Measurements from ENCODE around the gene PPP1R9B. TPM values are rescaled to one million over a fixed set of nuclear protein-coding genes. Genes with fewer than 3 reads are reported as not detected.

The PPP1R9B gene
- total RNA-seq, 1 experiment from 2014 or later: 15.0 TPM

DNA sequence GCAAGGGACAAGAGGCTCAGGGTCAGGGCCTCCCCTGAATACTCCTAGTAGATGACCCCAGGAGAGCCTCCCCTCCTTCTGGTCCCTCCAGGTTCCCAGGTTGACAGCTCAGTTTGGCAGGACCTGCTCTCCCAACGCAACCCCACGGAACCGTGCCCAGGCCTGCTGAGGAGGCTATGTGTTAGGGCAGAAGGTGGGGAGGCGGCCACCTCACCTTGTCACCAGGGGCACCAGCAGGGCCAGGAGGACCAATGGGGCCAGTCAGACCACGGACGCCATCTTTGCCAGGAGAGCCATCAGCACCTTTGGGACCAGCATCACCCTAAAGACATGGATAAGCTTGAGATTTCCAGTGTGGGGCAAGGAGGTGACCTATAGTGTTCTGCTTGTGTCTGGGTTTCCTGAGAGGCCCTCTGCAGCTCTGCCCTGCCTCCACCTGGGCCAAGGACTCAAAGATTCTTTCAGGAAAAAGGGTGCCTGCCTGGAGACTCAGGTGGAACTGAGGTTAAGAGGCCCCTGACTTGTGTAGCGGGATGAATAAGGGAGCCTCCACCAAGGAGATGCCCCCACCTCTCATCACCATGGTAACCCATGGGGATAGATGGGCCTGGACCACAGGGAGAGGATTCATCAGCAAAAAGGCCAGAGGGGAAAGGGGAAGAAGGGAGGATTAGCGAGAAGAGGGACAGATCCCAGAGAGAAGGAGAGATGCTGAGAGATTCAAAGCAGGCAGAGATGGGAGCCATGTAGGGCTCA lies 40.3 kb upstream of the PPP1R9B start:
- Histone ChIP-seq H3K36me3 (replicated peaks; ENCODE audit: control insufficient read depth, insufficient read depth, low read length) (peaks cover 39% of the 10 kb centered on the region), H3K27me3 (ENCODE audit: control insufficient read depth, insufficient read depth, low read length) (no peaks in the 10 kb centered on the region), H3K4me3 (ENCODE audit: insufficient read depth, low read depth, low read length) (no peak overlapping the region)
- DNase-seq: no peak

DNA sequence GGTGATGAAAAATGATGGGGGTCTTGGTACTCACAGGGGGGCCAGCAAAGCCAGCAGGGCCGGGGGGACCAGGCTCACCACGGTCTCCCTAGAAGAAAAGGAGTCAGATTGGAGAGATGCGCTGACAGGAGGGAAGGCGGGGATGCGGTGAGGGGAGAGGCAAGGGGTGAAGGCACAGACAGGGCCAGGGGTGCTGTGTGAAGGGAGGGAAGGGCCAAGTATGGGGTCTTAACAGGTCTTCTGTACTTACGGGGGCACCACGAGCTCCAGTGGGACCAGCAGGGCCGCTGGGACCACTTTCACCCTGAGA lies 39.8 kb upstream of the PPP1R9B start:
- Histone ChIP-seq H3K27me3 (ENCODE audit: control insufficient read depth, insufficient read depth, low read length) (no peaks in the 10 kb centered on the region), H3K36me3 (replicated peaks; ENCODE audit: control insufficient read depth, insufficient read depth, low read length) (peaks cover 38% of the 10 kb centered on the region), H3K4me3 (ENCODE audit: insufficient read depth, low read depth, low read length) (no peak overlapping the region)
- no peak for DNase-seq

DNA sequence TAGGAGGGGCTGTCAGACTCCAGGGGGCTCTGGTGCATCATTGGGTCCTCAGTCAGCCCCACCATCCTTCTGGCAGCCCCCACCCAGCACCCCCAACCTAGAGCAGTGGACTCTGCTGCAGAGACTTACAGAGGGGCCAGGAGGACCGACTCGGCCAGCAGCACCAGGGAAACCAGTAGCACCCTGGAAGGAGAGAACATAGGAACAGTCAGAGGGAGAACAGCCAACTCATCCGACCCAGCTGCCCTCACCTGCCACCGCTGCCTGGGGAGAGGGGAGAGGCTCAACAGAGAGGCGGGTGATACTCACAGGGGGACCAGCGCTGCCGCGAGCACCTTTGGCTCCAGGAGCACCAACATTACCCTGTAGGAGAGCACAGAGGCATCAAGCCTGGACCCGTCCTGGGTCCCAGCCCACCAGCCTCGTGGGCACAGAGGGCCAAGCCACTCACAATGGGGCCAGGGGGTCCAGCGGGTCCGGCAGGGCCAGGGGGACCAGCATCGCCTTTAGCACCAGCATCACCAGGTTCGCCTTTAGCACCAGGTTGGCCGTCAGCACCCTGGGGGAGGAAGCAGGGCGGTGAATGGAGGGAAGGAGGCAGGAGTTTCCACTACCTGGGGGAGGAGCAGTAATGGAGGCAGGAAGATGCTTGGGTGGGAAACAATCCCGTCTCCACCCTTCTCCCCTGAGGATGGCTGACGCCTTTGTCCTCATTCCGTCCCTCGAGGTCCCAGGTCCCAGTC lies 39.2 kb upstream of the PPP1R9B start:
- Histone ChIP-seq H3K27me3 (ENCODE audit: control insufficient read depth, insufficient read depth, low read length) (no peaks in the 10 kb centered on the region), H3K4me3 (ENCODE audit: insufficient read depth, low read depth, low read length) (no peak overlapping the region), H3K36me3 (replicated peaks; ENCODE audit: control insufficient read depth, insufficient read depth, low read length) (peaks cover 38% of the 10 kb centered on the region)
- no peak for DNase-seq

DNA sequence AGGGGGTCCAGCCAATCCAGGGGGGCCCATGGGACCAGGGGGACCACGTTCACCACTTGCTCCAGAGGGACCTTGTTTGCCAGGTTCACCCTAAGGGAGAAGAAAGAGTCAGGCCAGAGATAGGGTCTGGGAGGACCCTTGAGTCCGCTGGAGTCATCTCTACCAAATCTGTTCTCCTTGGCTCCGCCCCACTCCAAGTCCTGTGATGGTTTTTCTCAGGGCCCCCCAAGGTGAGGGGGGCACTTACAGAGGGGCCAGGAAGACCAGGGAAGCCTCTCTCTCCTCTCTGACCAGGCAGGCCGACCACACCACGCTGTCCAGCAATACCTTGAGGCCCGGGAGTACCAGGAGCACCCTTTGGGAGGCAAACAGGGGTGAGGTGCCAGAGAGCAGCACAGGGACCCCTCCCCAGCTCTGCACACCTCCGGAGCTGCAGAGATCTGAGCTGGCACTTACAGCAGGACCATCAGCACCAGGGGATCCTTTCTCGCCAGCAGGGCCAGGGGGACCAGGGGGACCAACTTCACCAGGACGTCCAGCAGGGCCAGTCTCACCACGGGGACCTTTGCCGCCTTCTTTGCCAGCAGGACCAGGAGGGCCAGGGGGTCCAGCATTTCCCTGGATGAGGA lies 38.6 kb upstream of the PPP1R9B start:
- DNase-seq: no peak
- no peaks in the 10 kb centered on the region for H3K27me3 ChIP-seq (ENCODE audit: control insufficient read depth, insufficient read depth, low read length)
- no peak overlapping the region for H3K4me3 ChIP-seq (ENCODE audit: insufficient read depth, low read depth, low read length)
- H3K36me3 ChIP-seq (replicated peaks; ENCODE audit: control insufficient read depth, insufficient read depth, low read length): peaks cover 36% of the 10 kb centered on the region

DNA sequence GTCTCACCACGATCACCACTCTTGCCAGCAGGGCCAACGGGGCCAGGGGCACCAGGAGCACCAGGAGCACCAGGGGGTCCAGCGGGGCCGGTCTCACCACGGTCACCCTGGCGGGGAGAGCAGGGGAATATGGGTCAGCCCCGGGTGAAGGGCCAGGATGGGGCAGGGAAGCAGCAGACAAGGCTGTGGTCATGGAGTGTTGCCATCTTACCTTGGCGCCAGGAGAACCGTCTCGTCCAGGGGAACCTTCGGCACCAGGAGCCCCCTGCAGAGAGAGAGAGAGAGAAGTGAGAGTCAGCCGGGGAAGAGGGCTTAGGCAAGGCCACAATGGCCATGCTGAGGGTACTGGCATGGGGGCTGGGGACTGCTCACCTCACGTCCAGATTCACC lies 38.0 kb upstream of the PPP1R9B start:
- peaks cover 32% of the 10 kb centered on the region for H3K36me3 ChIP-seq (replicated peaks; ENCODE audit: control insufficient read depth, insufficient read depth, low read length)

DNA sequence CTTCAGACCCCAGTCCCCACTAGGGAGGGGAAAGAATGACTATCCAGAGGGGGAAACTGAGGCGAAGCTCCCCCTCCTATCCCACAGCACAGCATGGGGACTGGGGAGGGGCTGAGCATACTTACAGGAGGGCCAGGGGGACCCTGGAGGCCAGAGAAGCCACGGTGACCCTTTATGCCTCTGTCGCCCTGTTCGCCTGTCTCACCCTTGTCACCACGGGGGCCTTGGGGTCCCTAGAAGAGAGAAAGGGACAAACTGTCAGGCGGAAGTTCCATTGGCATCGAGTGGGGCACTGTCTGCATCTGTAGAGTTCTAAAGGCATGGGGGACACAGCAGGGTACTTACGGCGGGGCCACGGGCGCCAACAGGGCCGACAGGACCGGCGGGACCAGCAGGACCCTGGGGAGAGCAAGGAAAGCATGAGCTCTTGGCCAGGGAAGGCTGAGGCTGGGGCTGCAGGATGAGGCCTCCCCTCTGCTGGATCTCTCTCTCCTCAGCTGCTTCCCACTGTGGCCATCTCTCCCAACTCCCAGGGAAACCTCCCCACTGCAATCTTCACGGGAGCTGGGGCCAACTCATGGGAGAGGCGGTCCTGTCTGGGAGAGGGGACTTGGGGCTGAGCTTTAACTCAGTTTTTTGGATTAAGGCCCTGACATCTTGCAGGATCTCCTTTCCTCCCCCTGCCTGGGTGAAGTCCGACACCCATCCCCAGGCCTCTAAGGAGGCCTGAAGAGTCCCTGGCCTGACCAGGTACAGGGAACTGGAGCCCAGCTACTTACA lies 37.5 kb upstream of the PPP1R9B start:
- Histone ChIP-seq H3K4me3 (ENCODE audit: insufficient read depth, low read depth, low read length) (no peak overlapping the region), H3K36me3 (replicated peaks; ENCODE audit: control insufficient read depth, insufficient read depth, low read length) (peaks cover 31% of the 10 kb centered on the region), H3K27me3 (ENCODE audit: control insufficient read depth, insufficient read depth, low read length) (no peaks in the 10 kb centered on the region)
- no peak for DNase-seq

More for the DNA sequence above, 38.0 kb upstream of the PPP1R9B start:
- Histone ChIP-seq H3K27me3 (ENCODE audit: control insufficient read depth, insufficient read depth, low read length) (no peaks in the 10 kb centered on the region), H3K4me3 (ENCODE audit: insufficient read depth, low read depth, low read length) (no peak overlapping the region)
- no peak for DNase-seq

DNA sequence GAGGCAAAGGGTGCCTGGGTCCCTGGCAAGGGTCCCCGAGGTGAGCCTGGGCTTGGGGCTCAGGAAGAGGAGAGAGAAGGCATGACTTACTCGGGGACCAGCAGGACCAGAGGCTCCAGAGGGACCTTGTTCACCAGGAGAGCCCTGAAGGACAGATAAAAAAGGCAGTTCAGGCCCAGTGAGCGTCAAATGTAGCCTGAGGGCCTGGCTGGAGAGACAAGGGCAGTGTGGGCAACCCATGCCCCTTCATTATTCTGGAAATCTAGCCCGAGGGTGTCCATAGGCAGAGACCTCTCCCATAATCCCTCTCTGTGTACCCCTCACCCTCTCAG lies 36.9 kb upstream of the PPP1R9B start:
- no peak for DNase-seq
- peaks cover 27% of the 10 kb centered on the region for H3K36me3 ChIP-seq (replicated peaks; ENCODE audit: control insufficient read depth, insufficient read depth, low read length)
- H3K4me3 ChIP-seq (ENCODE audit: insufficient read depth, low read depth, low read length): no peak overlapping the region
- no peaks in the 10 kb centered on the region for H3K27me3 ChIP-seq (ENCODE audit: control insufficient read depth, insufficient read depth, low read length)

DNA sequence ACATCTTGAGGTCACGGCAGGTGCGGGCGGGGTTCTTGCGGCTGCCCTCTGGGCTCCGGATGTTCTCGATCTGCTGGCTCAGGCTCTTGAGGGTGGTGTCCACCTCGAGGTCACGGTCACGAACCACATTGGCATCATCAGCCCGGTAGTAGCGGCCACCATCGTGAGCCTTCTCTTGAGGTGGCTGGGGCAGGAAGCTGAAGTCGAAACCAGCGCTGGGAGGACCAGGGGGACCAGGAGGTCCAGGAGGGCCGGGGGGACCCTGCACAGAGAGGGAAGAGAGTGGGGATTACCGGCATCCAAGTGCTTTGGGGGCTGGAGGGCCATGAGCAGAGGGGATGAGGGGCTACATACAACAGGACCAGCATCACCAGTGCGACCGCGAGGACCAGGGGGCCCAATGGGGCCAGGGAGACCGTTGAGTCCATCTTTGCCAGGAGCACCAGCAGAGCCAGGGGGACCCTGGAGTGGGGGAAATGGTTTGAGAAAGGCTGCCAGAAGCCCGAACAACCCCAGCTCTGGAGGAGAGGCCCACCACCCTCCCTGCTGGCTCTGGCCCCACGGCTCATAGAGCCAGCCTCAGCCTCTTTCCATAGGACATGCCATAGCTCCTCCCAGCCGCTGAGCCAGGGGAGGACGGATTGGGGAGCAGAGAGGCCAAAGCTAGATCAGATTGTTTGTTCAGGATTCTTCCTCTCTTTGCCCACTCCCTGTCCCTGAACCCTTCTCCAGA lies 36.4 kb upstream of the PPP1R9B start:
- Histone ChIP-seq H3K4me3 (ENCODE audit: insufficient read depth, low read depth, low read length) (no peak overlapping the region), H3K27me3 (ENCODE audit: control insufficient read depth, insufficient read depth, low read length) (no peaks in the 10 kb centered on the region), H3K36me3 (replicated peaks; ENCODE audit: control insufficient read depth, insufficient read depth, low read length) (peaks cover 23% of the 10 kb centered on the region)
- DNase-seq: no peak

DNA sequence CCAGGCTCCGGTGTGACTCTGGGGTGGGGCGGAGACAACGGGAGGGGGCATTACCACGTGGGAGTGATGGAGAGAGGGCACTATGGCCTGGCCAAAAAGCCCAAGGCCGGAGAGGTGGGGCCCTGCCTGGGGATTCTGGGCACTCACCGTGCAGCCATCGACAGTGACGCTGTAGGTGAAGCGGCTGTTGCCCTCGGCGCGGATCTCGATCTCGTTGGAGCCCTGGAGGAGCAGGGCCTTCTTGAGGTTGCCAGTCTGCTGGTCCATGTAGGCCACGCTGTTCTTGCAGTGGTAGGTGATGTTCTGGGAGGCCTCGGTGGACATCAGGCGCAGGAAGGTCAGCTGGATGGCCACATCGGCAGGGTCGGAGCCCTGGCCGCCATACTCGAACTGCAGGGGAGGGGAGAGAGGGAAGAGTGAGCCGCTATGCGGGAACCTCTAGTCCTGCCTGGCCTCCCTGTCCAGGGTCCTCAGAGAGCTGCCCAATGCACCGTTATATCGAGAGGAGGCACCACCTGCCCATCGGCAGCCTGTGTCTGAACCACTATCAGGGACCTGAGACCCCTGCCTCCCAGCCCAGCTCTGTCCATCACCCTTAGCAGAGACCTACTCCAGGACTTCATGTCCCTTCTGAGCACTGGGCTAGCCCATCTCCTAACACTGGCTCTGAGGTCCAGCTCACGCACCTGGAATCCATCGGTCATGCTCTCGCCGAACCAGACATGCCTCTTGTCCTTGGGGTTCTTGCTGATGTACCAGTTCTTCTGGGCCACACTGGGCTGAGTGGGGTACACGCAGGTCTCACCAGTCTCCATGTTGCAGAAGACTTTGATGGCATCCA lies 35.4 kb upstream of the PPP1R9B start:
- Histone ChIP-seq H3K4me3 (ENCODE audit: insufficient read depth, low read depth, low read length) (no peak overlapping the region), H3K36me3 (replicated peaks; ENCODE audit: control insufficient read depth, insufficient read depth, low read length) (peaks cover 21% of the 10 kb centered on the region)
- no peak for DNase-seq

DNA sequence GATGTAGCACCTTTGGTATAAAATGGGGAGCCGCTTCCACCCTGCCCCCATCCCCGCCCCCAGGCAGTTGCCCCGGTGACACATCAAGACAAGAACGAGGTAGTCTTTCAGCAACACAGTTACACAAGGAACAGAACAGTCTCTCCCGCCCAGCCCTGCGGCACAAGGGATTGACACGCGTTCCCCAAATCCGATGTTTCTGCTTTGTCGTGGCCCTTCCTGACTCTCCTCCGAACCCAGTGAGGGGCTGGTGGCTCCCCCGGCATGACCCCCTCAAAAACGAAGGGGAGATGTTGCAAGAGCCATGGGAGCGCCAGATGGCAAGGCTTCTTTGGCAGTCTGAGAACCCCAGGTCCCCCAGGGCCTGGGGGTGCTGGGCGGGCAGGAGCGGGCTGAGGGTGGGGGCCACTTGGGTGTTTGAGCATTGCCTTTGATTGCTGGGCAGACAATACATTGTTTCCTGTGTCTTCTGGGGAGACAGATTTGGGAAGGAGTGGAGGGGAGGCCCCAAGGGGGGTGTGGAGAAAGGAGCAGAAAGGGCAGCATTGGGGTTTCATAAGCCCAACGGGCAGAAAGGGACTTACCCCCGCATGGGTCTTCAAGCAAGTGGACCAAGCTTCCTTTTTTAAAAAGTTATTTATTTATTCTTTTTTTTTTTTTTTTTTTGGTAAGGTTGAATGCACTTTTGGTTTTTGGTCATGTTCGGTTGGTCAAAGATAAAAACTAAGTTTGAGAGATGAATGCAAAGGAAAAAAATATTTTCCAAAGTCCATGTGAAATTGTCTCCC lies 34.3 kb upstream of the PPP1R9B start:
- peak; percentile 80 for DNase-seq
- Histone ChIP-seq H3K27me3 (ENCODE audit: control insufficient read depth, insufficient read depth, low read length) (no peaks in the 10 kb centered on the region), H3K36me3 (replicated peaks; ENCODE audit: control insufficient read depth, insufficient read depth, low read length) (peaks cover 16% of the 10 kb centered on the region), H3K4me3 (ENCODE audit: insufficient read depth, low read depth, low read length) (no peak overlapping the region)

More for the DNA sequence above, 35.4 kb upstream of the PPP1R9B start:
- H3K27me3 ChIP-seq (ENCODE audit: control insufficient read depth, insufficient read depth, low read length): no peaks in the 10 kb centered on the region

DNA sequence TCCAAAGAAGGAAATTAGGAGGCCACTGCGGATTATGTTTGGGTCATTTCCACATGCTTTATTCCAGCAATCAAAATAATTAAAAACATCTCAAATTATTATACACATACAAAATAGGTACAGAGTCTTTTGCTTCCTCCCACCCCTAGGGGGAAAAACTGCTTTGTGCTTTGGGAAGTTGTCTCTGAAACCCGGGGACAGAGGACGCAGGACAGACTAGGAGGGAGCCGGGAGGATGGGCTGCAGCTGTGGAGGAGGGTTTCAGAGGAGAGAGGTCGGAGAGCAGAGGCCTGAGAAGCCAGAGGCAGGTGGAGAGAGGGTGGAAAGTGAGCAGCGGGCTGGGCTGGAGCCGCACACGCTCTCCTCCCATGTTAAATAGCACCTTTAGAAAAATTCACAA lies 33.6 kb upstream of the PPP1R9B start:
- Histone ChIP-seq H3K27me3 (ENCODE audit: control insufficient read depth, insufficient read depth, low read length) (no peaks in the 10 kb centered on the region), H3K4me3 (ENCODE audit: insufficient read depth, low read depth, low read length) (no peak overlapping the region), H3K36me3 (replicated peaks; ENCODE audit: control insufficient read depth, insufficient read depth, low read length) (peaks cover 12% of the 10 kb centered on the region)
- DNase-seq: peak; percentile 85

DNA sequence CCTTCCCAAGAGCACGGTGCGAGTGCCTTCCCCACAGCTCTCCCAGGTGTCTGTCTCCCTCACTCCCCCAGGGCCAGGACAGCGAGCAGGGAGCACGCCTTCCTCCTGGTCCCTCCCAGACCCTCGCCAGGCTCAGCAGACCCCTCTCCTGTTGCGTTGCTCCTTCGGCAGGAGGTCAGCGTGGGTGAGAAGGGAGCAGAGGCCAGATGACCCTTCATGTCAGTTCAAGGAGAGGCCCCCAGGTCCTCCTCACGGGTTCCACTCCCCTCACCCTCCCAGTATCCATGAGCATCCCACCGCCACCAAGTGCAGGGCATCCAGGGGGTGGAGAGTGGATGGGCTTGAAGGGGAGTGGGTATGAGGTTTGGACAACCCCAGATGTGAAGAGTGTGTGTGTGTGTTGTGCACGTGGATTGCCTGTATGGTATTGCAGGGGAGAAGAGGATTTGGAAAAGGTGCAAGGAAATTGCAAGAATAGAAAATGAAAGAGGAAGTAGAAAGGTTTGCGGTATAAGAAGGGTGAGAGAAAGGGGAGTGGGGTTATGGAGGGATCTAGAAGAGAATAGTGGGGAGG lies 33.0 kb upstream of the PPP1R9B start:
- peaks cover 9% of the 10 kb centered on the region for H3K36me3 ChIP-seq (replicated peaks; ENCODE audit: control insufficient read depth, insufficient read depth, low read length)
- no peaks in the 10 kb centered on the region for H3K27me3 ChIP-seq (ENCODE audit: control insufficient read depth, insufficient read depth, low read length)
- peak; percentile 71 for DNase-seq
- no peak overlapping the region for H3K4me3 ChIP-seq (ENCODE audit: insufficient read depth, low read depth, low read length)

Data from H7 (cell line).